ENCODE measurements around the gene RELB. TPM values are rescaled to one million over a fixed set of nuclear protein-coding genes. Genes with fewer than 3 reads are reported as not detected.

The RELB gene, protein sequence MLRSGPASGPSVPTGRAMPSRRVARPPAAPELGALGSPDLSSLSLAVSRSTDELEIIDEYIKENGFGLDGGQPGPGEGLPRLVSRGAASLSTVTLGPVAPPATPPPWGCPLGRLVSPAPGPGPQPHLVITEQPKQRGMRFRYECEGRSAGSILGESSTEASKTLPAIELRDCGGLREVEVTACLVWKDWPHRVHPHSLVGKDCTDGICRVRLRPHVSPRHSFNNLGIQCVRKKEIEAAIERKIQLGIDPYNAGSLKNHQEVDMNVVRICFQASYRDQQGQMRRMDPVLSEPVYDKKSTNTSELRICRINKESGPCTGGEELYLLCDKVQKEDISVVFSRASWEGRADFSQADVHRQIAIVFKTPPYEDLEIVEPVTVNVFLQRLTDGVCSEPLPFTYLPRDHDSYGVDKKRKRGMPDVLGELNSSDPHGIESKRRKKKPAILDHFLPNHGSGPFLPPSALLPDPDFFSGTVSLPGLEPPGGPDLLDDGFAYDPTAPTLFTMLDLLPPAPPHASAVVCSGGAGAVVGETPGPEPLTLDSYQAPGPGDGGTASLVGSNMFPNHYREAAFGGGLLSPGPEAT
- 30.6 TPM for total RNA-seq
- 10.3 TPM for polyA plus RNA-seq (ENCODE audit: insufficient read depth, low read depth, low replicate concordance)
- long read RNA-seq, donor 1: 0 reads
- long read RNA-seq, donor 2, partial matches to known transcripts: 0 of 1 reads
- long read RNA-seq, donor 2, other reads (novel, unspliced or antisense): 0 of 1 reads
- long read RNA-seq, donor 3, partial matches to known transcripts: 0 of 1 reads
- long read RNA-seq, donor 3, other reads (novel, unspliced or antisense): 0 of 1 reads
- long read RNA-seq, donor 4, partial matches to known transcripts: 0 of 1 reads
- long read RNA-seq, donor 4, other reads (novel, unspliced or antisense): 0 of 1 reads
- long read RNA-seq, donor 5: 0 reads
- long read RNA-seq, donor 6: 0 reads
- long read RNA-seq, donor 7, partial matches to known transcripts: 7 of 18 reads
- long read RNA-seq, donor 7, other reads (novel, unspliced or antisense): 7 of 18 reads
- long read RNA-seq, donor 8: 0 reads
- long read RNA-seq, donor 9: 0 reads
- long read RNA-seq, donor 10, partial matches to known transcripts: 0 of 2 reads
- long read RNA-seq, donor 10, other reads (novel, unspliced or antisense): 0 of 2 reads

DNA sequence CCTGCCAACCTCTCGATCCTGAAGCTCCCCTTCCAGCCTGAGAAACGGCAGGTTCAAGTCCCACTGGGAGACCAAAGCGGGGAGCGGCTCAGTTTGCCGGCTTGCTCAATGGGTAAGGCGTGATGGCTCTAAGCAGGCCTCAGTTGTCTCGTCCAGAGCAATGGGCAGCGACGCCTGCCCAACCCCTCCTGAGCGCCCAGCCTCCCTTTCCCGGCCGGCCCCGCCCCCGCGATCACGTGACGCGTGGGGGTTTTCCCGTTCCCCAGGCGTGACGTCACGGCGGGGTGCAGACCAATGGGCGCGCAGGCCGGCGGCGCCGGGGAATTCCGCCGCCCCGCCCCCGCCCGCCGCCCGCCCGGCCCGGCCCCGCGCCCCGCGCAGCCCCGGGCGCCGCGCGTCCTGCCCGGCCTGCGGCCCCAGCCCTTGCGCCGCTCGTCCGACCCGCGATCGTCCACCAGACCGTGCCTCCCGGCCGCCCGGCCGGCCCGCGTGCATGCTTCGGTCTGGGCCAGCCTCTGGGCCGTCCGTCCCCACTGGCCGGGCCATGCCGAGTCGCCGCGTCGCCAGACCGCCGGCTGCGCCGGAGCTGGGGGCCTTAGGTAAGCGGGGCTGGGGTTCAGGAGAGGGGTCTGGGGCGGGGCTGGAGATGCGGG is at the start of gene RELB:
Gene RELB, plus strand, starts transcription at position 378 of the 653 bp plus-strand sequence. Its CDS starts 116 bp downstream, at position 494.
- Histone ChIP-seq H3K27ac (ENCODE audit: low read depth in 2 of 2, low read length in 2 of 2) (peak within 1 kb of the TSS; percentile 98 to 99), H3K36me3 (ENCODE audit: control insufficient read depth in 2 of 3, insufficient read depth in 3 of 3, low read length in 3 of 3) (no peaks in the 10 kb centered on the region), H3K27me3 (ENCODE audit: control insufficient read depth, insufficient read depth, low read length) (no peaks in the 10 kb centered on the region), H3K4me1 (ENCODE audit: control insufficient read depth in 2 of 3, insufficient read depth in 2 of 3, low read depth in 1 of 3, low read length in 3 of 3) (peaks cover 0 to 5% (median 4%) of the 10 kb centered on the region in 3 donors), H3K4me3 (ENCODE audit: low read length in 3 of 3) (peak within 1 kb of the TSS; percentile 62 to 72 (median 68)), H3K9ac (ENCODE audit: low read length in 3 of 3) (peak within 1 kb of the TSS in 2 of 3 donors; percentile 60 to 91), H3K9me3 (ENCODE audit: control insufficient read depth in 2 of 3, insufficient read depth in 1 of 3, low read length in 3 of 3) (no peaks in the 10 kb centered on the region)
- FAIRE-seq: no peak
- TF ChIP-seq, protein P1, sequence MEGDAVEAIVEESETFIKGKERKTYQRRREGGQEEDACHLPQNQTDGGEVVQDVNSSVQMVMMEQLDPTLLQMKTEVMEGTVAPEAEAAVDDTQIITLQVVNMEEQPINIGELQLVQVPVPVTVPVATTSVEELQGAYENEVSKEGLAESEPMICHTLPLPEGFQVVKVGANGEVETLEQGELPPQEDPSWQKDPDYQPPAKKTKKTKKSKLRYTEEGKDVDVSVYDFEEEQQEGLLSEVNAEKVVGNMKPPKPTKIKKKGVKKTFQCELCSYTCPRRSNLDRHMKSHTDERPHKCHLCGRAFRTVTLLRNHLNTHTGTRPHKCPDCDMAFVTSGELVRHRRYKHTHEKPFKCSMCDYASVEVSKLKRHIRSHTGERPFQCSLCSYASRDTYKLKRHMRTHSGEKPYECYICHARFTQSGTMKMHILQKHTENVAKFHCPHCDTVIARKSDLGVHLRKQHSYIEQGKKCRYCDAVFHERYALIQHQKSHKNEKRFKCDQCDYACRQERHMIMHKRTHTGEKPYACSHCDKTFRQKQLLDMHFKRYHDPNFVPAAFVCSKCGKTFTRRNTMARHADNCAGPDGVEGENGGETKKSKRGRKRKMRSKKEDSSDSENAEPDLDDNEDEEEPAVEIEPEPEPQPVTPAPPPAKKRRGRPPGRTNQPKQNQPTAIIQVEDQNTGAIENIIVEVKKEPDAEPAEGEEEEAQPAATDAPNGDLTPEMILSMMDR (IDR thresholded peaks at IDR 0.05; ENCODE audit: borderline replicate concordance, extremely low read depth, insufficient read depth): no peak
- peak; percentile 92 to 98 (median 95) for DNase-seq
- intact Hi-C loops (cut with DNase I): no loop called here

DNA sequence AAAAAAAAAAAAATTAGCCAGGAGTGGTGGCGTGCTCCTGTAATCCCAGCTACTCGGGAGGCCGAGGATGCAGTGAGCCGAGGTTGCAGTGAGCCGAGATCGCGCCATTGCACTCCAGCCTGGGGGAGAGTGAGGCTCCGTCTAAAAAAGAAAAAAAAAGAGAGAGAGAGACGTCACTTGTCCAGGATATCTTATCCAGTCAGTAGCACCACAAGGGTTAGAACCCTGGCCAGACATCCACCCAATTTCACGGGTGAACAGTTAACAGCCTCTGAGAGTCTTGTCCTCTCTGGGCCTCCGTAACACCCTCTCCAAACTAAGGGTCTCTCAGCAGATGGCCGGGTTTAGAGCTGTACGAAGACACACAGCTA is 47.0 kb upstream of the RELB start:
- H3K9ac ChIP-seq (ENCODE audit: low read length in 3 of 3): peak overlapping the region; percentile 89 to 96 (median 90)
- intact Hi-C loops (cut with DNase I): loop anchor here (5.0 kb wide), 1 partner anchor 47 kb away; the partner anchor contains the start of gene APOE
- FAIRE-seq: no peak
- H3K36me3 ChIP-seq (ENCODE audit: control insufficient read depth in 2 of 3, insufficient read depth in 3 of 3, low read length in 3 of 3): no peaks in the 10 kb centered on the region
- peaks cover 0 to 32% (median 22%) of the 10 kb centered on the region in 3 donors for H3K4me1 ChIP-seq (ENCODE audit: control insufficient read depth in 2 of 3, insufficient read depth in 2 of 3, low read depth in 1 of 3, low read length in 3 of 3)
- H3K4me3 ChIP-seq (ENCODE audit: low read length in 3 of 3): peak overlapping the region; percentile 90 to 97 (median 91)
- H3K27me3 ChIP-seq (ENCODE audit: control insufficient read depth, insufficient read depth, low read length): no peaks in the 10 kb centered on the region
- H3K27ac ChIP-seq (ENCODE audit: low read depth in 2 of 2, low read length in 2 of 2): peak overlapping the region; percentile 92 to 94
- no peaks in the 10 kb centered on the region for H3K9me3 ChIP-seq (ENCODE audit: control insufficient read depth in 2 of 3, insufficient read depth in 1 of 3, low read length in 3 of 3)
- TF ChIP-seq, protein P1 (IDR thresholded peaks at IDR 0.05; ENCODE audit: borderline replicate concordance, extremely low read depth, insufficient read depth): no peak
- no peak for DNase-seq

All from kidney (tissue), 22 donors.